SK-N-SH (cell line): ENCODE measurements around the gene HIBADH. TPM values are rescaled to one million over a fixed set of nuclear protein-coding genes. Genes with fewer than 3 reads are reported as not detected.

Experiments
- CTCF ChIA-PET: fragments of 300-600, 350-600 bp; formaldehyde crosslinking; extraction: SDS; loops from one replicate; lab custom pipeline; 2021; lab: Yijun Ruan, JAX
- POLR2A ChIA-PET: fragments of 350-600 bp; sonication (Branson Sonifier 250); formaldehyde crosslinking; extraction: SDS; loops from one replicate; lab custom pipeline; 2020; ENCODE audit warnings: antibody characterized with exemption, inconsistent platforms; lab: Yijun Ruan, JAX
- DNase-seq: peaks from one replicate; pipeline ENCODE4 v3.0.0; 2012
- H2AFZ ChIP-seq: fragments of 200-600 bp; sonication (generic); 2 replicates; pipeline ENCODE4 v1.8.1; 2016; ENCODE audit warnings: antibody characterized with exemption, mild to moderate bottlenecking, low read depth
- H3F3A ChIP-seq: fragments of 200-600 bp; sonication (generic); replicated peaks from 2 replicates; pipeline ENCODE3; 2016; ENCODE audit warnings: antibody characterized with exemption, mild to moderate bottlenecking; ENCODE audit not compliant: insufficient read depth
- H3K27ac ChIP-seq, 2 experiments: fragments of 200-500 bp in 1 of 2; fragments of 200-600 bp in 1 of 2; sonication (Bioruptor generic) in 1 of 2; sonication (generic), shearing (Covaris generic) in 1 of 2; 2 replicates each; pipeline versions ENCODE4 v1.5.1 to v1.6.1; 2014 to 2016; ENCODE audit warnings: low read depth in 2 of 2, inconsistent platforms in 1 of 2, low read length in 1 of 2, mild to moderate bottlenecking in 1 of 2, mixed read lengths in 1 of 2
- H3K27me3 ChIP-seq: fragments of 200-600 bp; sonication (generic), shearing (Covaris generic); 2 replicates; pipeline ENCODE4 v1.6.1; 2016; ENCODE audit warnings: mixed run types; ENCODE audit not compliant: insufficient read depth
- H3K36me3 ChIP-seq, 2 experiments: fragments of 200-500 bp in 1 of 2; fragments of 200-600 bp in 1 of 2; sonication (Bioruptor generic) in 1 of 2; sonication (generic) in 1 of 2; replicated peaks in 1 of 2; 2 replicates each; pipeline versions ENCODE3 to v1.5.1; 2014 to 2016; ENCODE audit warnings: low read length in 1 of 2, mild to moderate bottlenecking in 1 of 2; ENCODE audit not compliant: insufficient read depth in 2 of 2, control insufficient read depth in 1 of 2
- H3K4me1 ChIP-seq, 2 experiments: fragments of 200-500 bp in 1 of 2; fragments of 200-600 bp in 1 of 2; sonication (Bioruptor generic) in 1 of 2; sonication (generic), shearing (Covaris generic) in 1 of 2; 2 replicates each; pipeline versions ENCODE4 v1.5.1 to v1.6.1; 2014 to 2016; ENCODE audit warnings: low read depth in 1 of 2, low read length in 1 of 2, mixed run types in 1 of 2; ENCODE audit not compliant: insufficient read depth in 2 of 2, control insufficient read depth in 1 of 2
- H3K4me2 ChIP-seq: fragments of 200-600 bp; sonication (generic), shearing (Covaris generic); 2 replicates; pipeline ENCODE4 v1.6.1; 2017; ENCODE audit warnings: mixed run types
- H3K4me3 ChIP-seq, 2 experiments: fragments of 200-500 bp in 1 of 2; fragments of 200-600 bp in 1 of 2; sonication (Bioruptor generic) in 1 of 2; sonication (generic), shearing (Covaris generic) in 1 of 2; 2 replicates each; pipeline versions ENCODE4 v1.5.1 to v1.8.1; 2014 to 2016; ENCODE audit warnings: low read depth in 2 of 2, inconsistent platforms in 1 of 2, low read length in 1 of 2, mild to moderate bottlenecking in 1 of 2, mixed read lengths in 1 of 2, moderate library complexity in 1 of 2
- H3K79me2 ChIP-seq: fragments of 200-600 bp; sonication (generic); 2 replicates; pipeline ENCODE4 v1.8.1; 2017; ENCODE audit warnings: mild to moderate bottlenecking; ENCODE audit not compliant: insufficient read depth
- H3K9ac ChIP-seq: fragments of 200-600 bp; sonication (generic); 2 replicates; pipeline ENCODE4 v1.6.1; 2017; ENCODE audit warnings: mixed run types
- H3K9me2 ChIP-seq: fragments of 200-600 bp; sonication (generic); 2 replicates; pipeline ENCODE4 v1.6.1; 2017; ENCODE audit warnings: mixed run types
- H3K9me3 ChIP-seq: fragments of 200-600 bp; sonication (generic); 2 replicates; pipeline ENCODE4 v1.6.1; 2017; ENCODE audit warnings: mixed run types, mild to moderate bottlenecking, moderate library complexity
- H4K20me1 ChIP-seq: fragments of 200-600 bp; sonication (generic); 2 replicates; pipeline ENCODE4 v1.6.1; 2017; ENCODE audit warnings: mild to moderate bottlenecking, mixed run types; ENCODE audit not compliant: insufficient read depth
- CHD2 ChIP-seq: fragments of 150-350 bp; IDR thresholded peaks from 2 replicates; pipeline ENCODE4 v1.6.1; 2018; ENCODE audit warnings: low read length; ENCODE audit not compliant: partially characterized antibody
- ELF1 ChIP-seq: IDR thresholded peaks from 2 replicates; pipeline ENCODE4 v1.4.0; 2012
- EZH2phosphoT487 ChIP-seq: fragments of 200-600 bp; sonication (generic); IDR thresholded peaks from 2 replicates; pipeline ENCODE4 v1.6.1; 2017; ENCODE audit warnings: low read depth, mixed run types, mild to moderate bottlenecking, antibody characterized with exemption, moderate library complexity, borderline replicate concordance
- FOSL2 ChIP-seq: IDR thresholded peaks from 2 replicates; pipeline ENCODE4 v1.4.0; 2012; ENCODE audit warnings: low read depth, mild to moderate bottlenecking, moderate library complexity, borderline replicate concordance
- MEF2A ChIP-seq: IDR thresholded peaks from 2 replicates; pipeline ENCODE4 v1.4.0; 2012; ENCODE audit warnings: low read depth, borderline replicate concordance
- MXI1 ChIP-seq: IDR thresholded peaks from 2 replicates; pipeline ENCODE4 v1.6.1; 2012; ENCODE audit warnings: mild to moderate bottlenecking, low read depth, low read length, improper control_type of control experiment
- NRF1 ChIP-seq: IDR thresholded peaks from 2 replicates; pipeline ENCODE4 v1.6.1; 2012; ENCODE audit warnings: low read depth, mild to moderate bottlenecking, low read length
- POLR2AphosphoS5 ChIP-seq: IDR thresholded peaks from 2 replicates; pipeline ENCODE4 v1.6.1; 2012; ENCODE audit warnings: low read depth, low read length
- RFX5 ChIP-seq: IDR thresholded peaks from 2 replicates; pipeline ENCODE4 v1.6.1; 2012; ENCODE audit warnings: mild to moderate bottlenecking, improper control_type of control experiment, low read length
- RXRA ChIP-seq: IDR thresholded peaks from 2 replicates; pipeline ENCODE4 v1.4.0; 2012; ENCODE audit warnings: low read depth, mild to moderate bottlenecking, borderline replicate concordance
- SIN3A ChIP-seq: IDR thresholded peaks from 2 replicates; pipeline ENCODE4 v1.6.1; 2012; ENCODE audit warnings: low read depth, mild to moderate bottlenecking, low read length, moderate library complexity, borderline replicate concordance
- TCF12 ChIP-seq: IDR thresholded peaks from 2 replicates; pipeline ENCODE4 v1.4.0; 2012
- WGBS: methylation state at CpG from one replicate; pipeline ENCODE4 v1.1.6; 2017; ENCODE audit warnings: low lambda C conversion rate; 5-methylcytosine and 5-hydroxymethylcytosine counted together
- polyA plus RNA-seq, 3 experiments: library from polyadenylated mRNA; depleted of rRNA; stranded (reverse); fragments of >200 nt; gene quantifications; 2 replicates each; pipeline ENCODE4 v1.2.3, GENCODE V29; 2012
- TF ChIP-seq, protein P1 (sequence below): IDR thresholded peaks from 2 replicates; pipeline ENCODE4; 2012
- TF ChIP-seq, protein P2 (sequence below): IDR thresholded peaks from 2 replicates; pipeline ENCODE4 v1.4.0; 2012; ENCODE audit warnings: low read depth, borderline replicate concordance
- TF ChIP-seq, protein P3 (sequence below): fragments of 150-350 bp; IDR thresholded peaks from 2 replicates; pipeline ENCODE4 v1.6.1; 2017; ENCODE audit warnings: antibody characterized with exemption, low read length, low read depth, borderline replicate concordance
- TF ChIP-seq, protein P4 (sequence below): IDR thresholded peaks from 2 replicates; pipeline ENCODE4 v1.4.0; 2012; ENCODE audit warnings: low read depth, borderline replicate concordance
- TF ChIP-seq, protein P5 (sequence below): fragments of 150-350 bp; IDR thresholded peaks from 2 replicates; pipeline ENCODE4 v1.6.1; 2016; ENCODE audit warnings: mild to moderate bottlenecking, low read depth, low read length

Gene HIBADH
- polyA plus RNA-seq, 1 of the 3 experiments (the other 2 are of a cell fraction): 71.8 TPM

DNA sequence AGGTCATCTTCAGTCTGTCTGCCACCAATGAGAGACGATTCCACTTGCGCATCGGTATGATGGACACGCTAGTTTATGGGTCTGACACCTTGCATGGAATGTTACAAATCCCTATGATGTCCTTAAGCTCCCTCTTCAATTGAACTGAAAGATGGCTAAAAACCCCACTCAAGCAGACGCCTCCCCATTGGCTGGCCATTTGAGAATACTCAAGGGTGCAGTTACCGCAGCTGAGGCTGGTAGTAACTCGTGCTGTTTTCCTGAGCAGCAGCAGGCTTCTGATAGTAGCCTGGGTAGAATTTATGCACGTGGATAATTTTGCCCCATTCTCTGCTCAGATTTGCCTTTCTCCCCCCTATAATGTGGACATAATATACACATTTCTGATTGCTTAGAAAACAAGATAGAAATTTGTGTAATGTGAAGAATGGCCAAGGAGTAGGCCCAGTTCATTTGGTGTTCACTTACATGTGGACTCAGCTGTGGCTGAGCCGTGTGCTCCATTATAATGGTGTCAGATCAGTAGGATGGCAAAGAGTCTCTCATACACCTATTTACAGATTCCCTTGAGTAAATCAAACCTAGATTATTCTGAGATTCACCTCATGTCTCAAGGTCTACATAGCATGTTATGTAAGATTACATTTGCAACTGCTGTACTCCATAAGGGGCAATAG lies 142.8 kb downstream of the HIBADH start:
- TF ChIP-seq MXI1 (no peak), POLR2AphosphoS5 (no peak), RXRA (no peak), TCF12 (no peak), EZH2phosphoT487 (no peak), FOSL2 (no peak), ELF1 (no peak), RFX5 (no peak), NRF1 (no peak)
- TF ChIP-seq, protein P1, sequence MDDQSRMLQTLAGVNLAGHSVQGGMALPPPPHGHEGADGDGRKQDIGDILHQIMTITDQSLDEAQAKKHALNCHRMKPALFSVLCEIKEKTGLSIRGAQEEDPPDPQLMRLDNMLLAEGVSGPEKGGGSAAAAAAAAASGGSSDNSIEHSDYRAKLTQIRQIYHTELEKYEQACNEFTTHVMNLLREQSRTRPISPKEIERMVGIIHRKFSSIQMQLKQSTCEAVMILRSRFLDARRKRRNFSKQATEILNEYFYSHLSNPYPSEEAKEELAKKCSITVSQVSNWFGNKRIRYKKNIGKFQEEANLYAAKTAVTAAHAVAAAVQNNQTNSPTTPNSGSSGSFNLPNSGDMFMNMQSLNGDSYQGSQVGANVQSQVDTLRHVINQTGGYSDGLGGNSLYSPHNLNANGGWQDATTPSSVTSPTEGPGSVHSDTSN: no peak
- TF ChIP-seq, protein P2, sequence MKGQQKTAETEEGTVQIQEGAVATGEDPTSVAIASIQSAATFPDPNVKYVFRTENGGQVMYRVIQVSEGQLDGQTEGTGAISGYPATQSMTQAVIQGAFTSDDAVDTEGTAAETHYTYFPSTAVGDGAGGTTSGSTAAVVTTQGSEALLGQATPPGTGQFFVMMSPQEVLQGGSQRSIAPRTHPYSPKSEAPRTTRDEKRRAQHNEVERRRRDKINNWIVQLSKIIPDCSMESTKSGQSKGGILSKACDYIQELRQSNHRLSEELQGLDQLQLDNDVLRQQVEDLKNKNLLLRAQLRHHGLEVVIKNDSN: no peak
- TF ChIP-seq, protein P3, sequence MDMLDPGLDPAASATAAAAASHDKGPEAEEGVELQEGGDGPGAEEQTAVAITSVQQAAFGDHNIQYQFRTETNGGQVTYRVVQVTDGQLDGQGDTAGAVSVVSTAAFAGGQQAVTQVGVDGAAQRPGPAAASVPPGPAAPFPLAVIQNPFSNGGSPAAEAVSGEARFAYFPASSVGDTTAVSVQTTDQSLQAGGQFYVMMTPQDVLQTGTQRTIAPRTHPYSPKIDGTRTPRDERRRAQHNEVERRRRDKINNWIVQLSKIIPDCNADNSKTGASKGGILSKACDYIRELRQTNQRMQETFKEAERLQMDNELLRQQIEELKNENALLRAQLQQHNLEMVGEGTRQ: no peak
- Histone ChIP-seq H4K20me1 (no peaks in the 10 kb centered on the region), H3F3A (no peaks in the 10 kb centered on the region), H3K79me2 (no peaks in the 10 kb centered on the region), H3K9me3 (no peaks in the 10 kb centered on the region), H3K4me2 (no peak overlapping the region), H2AFZ (no peak overlapping the region), H3K9me2 (no peaks in the 10 kb centered on the region), H3K9ac (no peak overlapping the region), H3K4me1 (peaks cover 0 to under 1% of the 10 kb centered on the region in 2 experiments; a peak in 1 of 4 replicates), H3K27ac (no peak overlapping the region), H3K27me3 (no peaks in the 10 kb centered on the region), H3K36me3 (peaks cover 6 to 15% of the 10 kb centered on the region in 2 experiments), H3K4me3 (no peak overlapping the region)
- no peak for DNase-seq
- CTCF ChIA-PET: interaction anchor here (1.0 to 1.8 kb wide), 3 partner anchors 32 to 340 kb away, joined by 3 to 6 read pairs (median 3); no protein-coding TSS in a partner anchor
- WGBS: 93% methylated on average over 9 of the region's 9 CpGs
- POLR2A ChIA-PET: no interaction called here

DNA sequence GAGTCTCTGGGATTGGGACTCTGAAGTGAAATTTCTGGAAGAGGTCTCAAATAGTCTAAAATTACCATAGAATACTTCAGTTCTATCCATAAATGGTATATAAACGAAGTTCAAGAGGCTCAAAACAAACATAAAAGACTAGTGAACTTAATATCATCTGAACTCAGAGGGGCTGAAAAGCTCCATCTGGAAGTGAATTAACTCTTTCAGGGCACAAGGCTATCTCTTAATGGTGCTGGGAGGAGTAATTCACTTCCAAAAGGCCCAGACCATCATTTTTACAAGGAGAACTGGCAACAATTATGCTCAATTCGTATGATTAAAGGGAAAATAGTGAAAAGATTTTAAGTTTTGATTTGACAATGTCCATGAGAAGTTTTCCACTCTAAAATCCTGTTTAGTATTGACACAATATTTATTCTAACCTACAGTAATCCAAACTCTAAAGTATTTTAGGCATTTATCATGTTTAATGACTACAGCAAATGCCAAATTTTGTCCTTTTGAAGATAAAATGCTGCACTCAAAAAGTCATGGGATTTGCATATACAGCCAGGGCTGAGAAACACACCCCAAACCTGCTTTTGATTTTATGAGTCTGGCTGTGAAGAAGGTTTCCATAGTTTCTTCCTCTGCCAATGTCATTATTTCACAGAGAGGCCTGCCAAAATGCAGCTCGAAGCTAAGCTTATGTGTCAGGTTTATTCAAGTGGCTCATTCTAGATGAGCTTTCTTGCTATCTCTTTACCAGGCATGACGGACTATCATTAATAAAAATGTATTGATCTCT lies 143.9 kb downstream of the HIBADH start:
- Histone ChIP-seq H2AFZ (no peak overlapping the region), H3K9me2 (no peaks in the 10 kb centered on the region), H3F3A (no peaks in the 10 kb centered on the region), H3K4me2 (no peak overlapping the region), H3K27ac (no peak overlapping the region)
- CTCF ChIA-PET: interaction anchor here (1.1 to 1.8 kb wide), 2 partner anchors 10 to 33 kb away, joined by 6 read pairs; no protein-coding TSS in a partner anchor
- TF ChIP-seq, protein P4, sequence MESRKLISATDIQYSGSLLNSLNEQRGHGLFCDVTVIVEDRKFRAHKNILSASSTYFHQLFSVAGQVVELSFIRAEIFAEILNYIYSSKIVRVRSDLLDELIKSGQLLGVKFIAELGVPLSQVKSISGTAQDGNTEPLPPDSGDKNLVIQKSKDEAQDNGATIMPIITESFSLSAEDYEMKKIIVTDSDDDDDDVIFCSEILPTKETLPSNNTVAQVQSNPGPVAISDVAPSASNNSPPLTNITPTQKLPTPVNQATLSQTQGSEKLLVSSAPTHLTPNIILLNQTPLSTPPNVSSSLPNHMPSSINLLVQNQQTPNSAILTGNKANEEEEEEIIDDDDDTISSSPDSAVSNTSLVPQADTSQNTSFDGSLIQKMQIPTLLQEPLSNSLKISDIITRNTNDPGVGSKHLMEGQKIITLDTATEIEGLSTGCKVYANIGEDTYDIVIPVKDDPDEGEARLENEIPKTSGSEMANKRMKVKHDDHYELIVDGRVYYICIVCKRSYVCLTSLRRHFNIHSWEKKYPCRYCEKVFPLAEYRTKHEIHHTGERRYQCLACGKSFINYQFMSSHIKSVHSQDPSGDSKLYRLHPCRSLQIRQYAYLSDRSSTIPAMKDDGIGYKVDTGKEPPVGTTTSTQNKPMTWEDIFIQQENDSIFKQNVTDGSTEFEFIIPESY: no peak
- TF ChIP-seq RFX5 (no peak), SIN3A (no peak), NRF1 (no peak), TCF12 (no peak), MEF2A (no peak), CHD2 (no peak)
- TF ChIP-seq, protein P5, sequence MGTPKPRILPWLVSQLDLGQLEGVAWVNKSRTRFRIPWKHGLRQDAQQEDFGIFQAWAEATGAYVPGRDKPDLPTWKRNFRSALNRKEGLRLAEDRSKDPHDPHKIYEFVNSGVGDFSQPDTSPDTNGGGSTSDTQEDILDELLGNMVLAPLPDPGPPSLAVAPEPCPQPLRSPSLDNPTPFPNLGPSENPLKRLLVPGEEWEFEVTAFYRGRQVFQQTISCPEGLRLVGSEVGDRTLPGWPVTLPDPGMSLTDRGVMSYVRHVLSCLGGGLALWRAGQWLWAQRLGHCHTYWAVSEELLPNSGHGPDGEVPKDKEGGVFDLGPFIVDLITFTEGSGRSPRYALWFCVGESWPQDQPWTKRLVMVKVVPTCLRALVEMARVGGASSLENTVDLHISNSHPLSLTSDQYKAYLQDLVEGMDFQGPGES: no peak
- TF ChIP-seq, all 33 proteins: peak for 0
- Histone ChIP-seq H4K20me1 (no peaks in the 10 kb centered on the region), H3K9ac (no peak overlapping the region), H3K79me2 (no peaks in the 10 kb centered on the region), H3K9me3 (no peaks in the 10 kb centered on the region), H3K4me3 (no peak overlapping the region), H3K4me1 (peaks cover 0 to 3% of the 10 kb centered on the region in 2 experiments; a peak in 1 of 4 replicates), H3K27me3 (no peaks in the 10 kb centered on the region), H3K36me3 (peaks cover 0 to 4% of the 10 kb centered on the region in 2 experiments)
- WGBS: 88% methylated on average over 4 of the region's 4 CpGs
- POLR2A ChIA-PET: no interaction called here
- DNase-seq: no peak
